Activated T-cell treated with anti-CD3 and anti-CD28 coated beads, Interleukin-2, amount 50 U/mL, for 4 hours (primary cell): Measurements from ENCODE around the gene REPS1. TPM values are rescaled to one million over a fixed set of nuclear protein-coding genes. Genes with fewer than 3 reads are reported as not detected.
"Not testable (repeated sequence)": the region's sequence is repeated elsewhere in the genome, so short reads cannot be mapped to it uniquely, and the experiment has no call there.

Experiments
- ATAC-seq, 2 donors: fragments of 200-7000 bp; cut with Tn5 transposase; one replicate each; pipeline ENCODE4 v1.10.0; 2021
- DNase-seq: peaks from one replicate; pipeline ENCODE4 v3.0.0-alpha.2; 2020
- H3K27me3 Mint-ChIP-seq: one replicate; pipeline ENCODE4 v1.8.0; 2021; ENCODE audit warnings: low read depth, mixed read lengths
- H3K36me3 Mint-ChIP-seq: one replicate; pipeline ENCODE4 v1.8.0; 2022; ENCODE audit warnings: mixed read lengths; ENCODE audit not compliant: insufficient read depth
- H3K4me1 Mint-ChIP-seq: one replicate; pipeline ENCODE4 v1.8.0; 2021; ENCODE audit warnings: low read depth, mixed read lengths
- H3K4me3 Mint-ChIP-seq: one replicate; pipeline ENCODE4 v1.8.0; 2021; ENCODE audit warnings: mild to moderate bottlenecking, moderate library complexity, mixed read lengths
- H3K9me3 Mint-ChIP-seq: one replicate; pipeline ENCODE4 v1.8.0; 2021; ENCODE audit warnings: mixed read lengths
- total RNA-seq, 3 donors: library from RNA; stranded (reverse); gene quantifications; one replicate each; pipeline ENCODE4 v1.2.1, GENCODE V29; 2021

REPS1 gene
- total RNA-seq, 3 donors from 2014 or later: 58.5 to 62.4 (median 58.6) TPM

DNA sequence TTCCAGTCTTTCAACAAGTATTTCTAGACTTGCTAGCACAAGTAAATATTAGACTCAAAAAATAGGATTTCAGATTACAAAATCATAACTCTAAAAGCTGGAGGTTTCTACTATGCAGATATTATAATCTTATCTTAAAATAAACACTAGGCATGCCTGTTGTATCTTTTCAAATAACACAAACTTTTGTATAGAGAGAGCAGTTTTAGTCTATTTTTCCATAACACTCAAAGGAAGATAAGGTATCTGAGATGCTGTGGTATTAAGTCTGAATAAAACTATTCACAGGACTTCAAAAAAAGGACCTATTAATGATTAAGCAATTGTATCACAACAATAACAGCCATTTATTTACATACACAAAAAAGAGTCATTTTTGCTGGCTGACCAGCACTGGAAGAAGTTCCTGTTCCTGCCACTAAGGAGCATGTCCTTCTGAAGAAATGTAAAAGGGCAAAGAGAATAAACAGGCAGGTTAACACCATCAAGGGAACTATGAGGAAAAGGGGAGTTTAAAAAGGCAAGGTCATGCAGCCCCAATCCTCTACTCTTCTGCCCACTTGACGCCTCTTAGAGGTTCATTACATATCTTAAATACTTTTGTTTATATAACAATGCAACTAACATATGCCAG, 39.4 kb downstream of the REPS1 start:
- Mint-ChIP-seq H3K36me3 (peaks cover 19% of the 10 kb centered on the region), H3K4me3 (no peak overlapping the region), H3K27me3 (no peaks in the 10 kb centered on the region), H3K9me3 (peaks cover 3% of the 10 kb centered on the region), H3K4me1 (peaks cover 59% of the 10 kb centered on the region)
- no peak for DNase-seq
- no peak for ATAC-seq

DNA sequence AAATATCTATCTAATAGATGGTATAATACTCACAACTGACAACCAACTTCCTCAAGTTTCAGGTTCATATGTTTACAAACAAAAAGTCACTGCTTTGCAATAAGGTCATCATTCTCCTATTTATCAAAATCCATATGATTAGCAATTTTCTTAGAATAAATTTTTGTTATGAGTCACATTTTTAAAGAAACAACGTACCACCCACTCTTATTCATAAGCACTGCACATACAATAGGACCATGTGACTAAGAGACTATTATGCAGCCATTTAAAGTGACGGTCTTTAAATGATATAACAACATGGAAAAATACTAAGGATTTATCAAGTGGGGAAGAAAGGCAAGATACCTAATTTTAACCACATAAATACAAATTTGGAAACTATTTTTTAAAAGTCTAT, 40.0 kb downstream of the REPS1 start:
- peaks cover 3% of the 10 kb centered on the region for H3K9me3 Mint-ChIP-seq
- H3K36me3 Mint-ChIP-seq: peaks cover 21% of the 10 kb centered on the region
- peak; percentile 30 to 49 for ATAC-seq
- DNase-seq: no peak
- H3K27me3 Mint-ChIP-seq: no peaks in the 10 kb centered on the region
- H3K4me3 Mint-ChIP-seq: no peak overlapping the region
- peaks cover 54% of the 10 kb centered on the region for H3K4me1 Mint-ChIP-seq

DNA sequence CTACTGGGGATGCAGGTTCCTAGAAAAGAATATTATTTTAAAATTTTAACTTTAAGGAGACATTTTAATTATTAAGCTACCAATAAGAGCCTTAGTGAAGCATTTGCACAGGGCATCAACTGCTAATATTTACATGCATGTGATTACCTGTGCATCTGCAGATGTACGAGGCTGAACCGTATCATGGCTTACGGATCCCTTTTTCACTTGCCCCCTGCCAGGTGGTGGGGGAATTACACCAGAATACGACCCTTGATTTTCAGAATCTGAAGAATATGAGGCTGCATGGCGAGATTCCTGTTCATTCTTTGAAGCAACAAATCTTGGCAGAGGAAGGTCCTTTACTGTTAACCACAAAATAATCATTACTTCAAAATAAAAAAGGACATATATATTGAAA, 42.7 kb downstream of the REPS1 start:
- Mint-ChIP-seq H3K9me3 (peaks cover 3% of the 10 kb centered on the region), H3K4me3 (no peak overlapping the region), H3K4me1 (peaks cover 45% of the 10 kb centered on the region), H3K27me3 (no peaks in the 10 kb centered on the region), H3K36me3 (peaks cover 28% of the 10 kb centered on the region)
- ATAC-seq (no peak), DNase-seq (no peak)

DNA sequence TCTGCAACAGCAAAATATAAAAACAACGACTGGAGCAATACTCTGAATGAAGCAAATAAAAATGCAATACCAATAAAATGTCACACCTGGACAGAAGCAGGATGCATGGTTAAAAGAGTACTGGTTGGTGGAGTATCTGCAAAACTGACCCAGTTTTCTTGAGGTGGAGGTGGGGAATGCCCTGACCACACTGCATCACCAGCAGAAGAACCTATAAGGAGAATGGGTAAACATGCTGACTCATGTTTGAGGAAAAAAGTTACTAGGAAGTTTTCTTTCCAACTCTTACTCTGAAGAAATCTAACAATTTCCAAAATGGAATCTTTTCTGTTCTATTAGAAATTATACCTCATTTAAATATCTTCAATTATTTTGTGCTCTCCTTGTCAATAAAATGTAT, 43.6 kb downstream of the REPS1 start:
- ATAC-seq: peak in 1 of 2 donors; percentile 56
- Mint-ChIP-seq H3K9me3 (peaks cover 3% of the 10 kb centered on the region), H3K4me1 (peaks cover 40% of the 10 kb centered on the region), H3K4me3 (no peak overlapping the region), H3K36me3 (peaks cover 37% of the 10 kb centered on the region), H3K27me3 (no peaks in the 10 kb centered on the region)
- DNase-seq: no peak

DNA sequence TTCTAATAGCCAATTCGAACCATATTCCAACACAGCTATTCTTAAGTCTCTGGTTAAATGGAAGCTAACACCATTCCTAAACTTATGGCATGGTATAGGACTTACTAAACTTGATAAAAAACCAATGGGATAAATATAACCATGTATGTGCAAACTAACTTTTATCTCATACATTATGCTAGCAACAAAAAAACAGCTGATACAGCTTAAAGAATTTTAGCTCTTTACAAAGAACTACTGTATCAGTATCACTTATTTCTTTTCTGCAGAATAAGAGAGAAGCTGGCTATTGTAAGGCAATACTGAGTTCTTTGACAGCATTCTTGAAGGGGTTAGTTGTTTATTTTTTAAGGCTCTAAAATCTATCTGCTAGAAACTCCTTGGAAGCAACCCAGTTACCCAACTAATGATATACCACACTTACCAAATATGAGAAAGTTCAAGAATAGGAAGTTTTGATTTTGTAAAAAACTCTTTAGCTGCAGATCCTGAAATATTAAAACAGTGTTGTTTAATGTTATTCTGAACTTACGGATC, 44.9 kb downstream of the REPS1 start:
- DNase-seq (no peak), ATAC-seq (no peak)
- Mint-ChIP-seq H3K4me3 (no peak overlapping the region), H3K9me3 (peaks cover 3% of the 10 kb centered on the region), H3K36me3 (peaks cover 41% of the 10 kb centered on the region), H3K4me1 (peaks cover 29% of the 10 kb centered on the region), H3K27me3 (no peaks in the 10 kb centered on the region)

DNA sequence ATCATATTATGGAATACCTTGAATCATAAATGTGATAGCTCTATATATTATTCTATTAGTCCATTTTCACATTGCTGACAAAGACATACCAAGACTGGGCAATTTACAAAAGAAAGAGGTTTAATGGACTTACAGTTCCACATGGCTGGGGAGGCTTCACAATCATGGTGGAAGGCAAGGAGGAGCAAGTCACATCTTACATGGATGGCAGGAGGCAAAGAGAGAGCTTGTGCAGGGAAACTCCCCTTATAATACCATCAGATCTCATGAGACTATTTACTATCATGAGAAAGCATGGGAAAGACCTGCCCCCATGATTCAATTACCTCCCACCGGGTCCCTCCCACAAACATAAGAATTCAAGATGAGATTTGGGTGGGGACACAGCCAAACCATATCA, 51.2 kb downstream of the REPS1 start:
- not testable (repeated sequence) for H3K27me3 Mint-ChIP-seq, DNase-seq, H3K9me3 Mint-ChIP-seq, H3K4me3 Mint-ChIP-seq, H3K4me1 Mint-ChIP-seq, ATAC-seq
- peaks cover 50% of the 10 kb centered on the region for H3K36me3 Mint-ChIP-seq

DNA sequence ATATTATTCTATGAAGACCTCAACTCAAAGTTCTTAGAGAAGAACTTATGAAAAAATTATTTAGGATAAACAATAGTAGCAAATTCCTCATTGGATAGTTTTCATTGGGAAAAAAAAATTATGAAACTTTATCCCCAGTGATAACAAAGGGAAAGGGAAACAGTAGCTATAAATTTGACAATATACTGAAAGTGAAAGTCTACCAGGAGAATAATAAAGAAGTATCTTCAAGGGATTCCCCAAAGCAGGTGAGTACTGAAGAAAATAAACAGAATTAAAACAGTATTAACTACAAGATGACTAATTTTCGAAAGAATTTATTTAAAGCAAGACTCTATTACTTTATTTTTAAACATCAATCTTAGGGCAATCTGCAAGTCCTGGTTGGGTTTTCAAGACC, 56.4 kb downstream of the REPS1 start:
- DNase-seq (no peak), ATAC-seq (no peak)
- H3K4me1 Mint-ChIP-seq: peaks cover 10% of the 10 kb centered on the region
- H3K36me3 Mint-ChIP-seq: peaks cover 27% of the 10 kb centered on the region
- no peaks in the 10 kb centered on the region for H3K27me3 Mint-ChIP-seq
- H3K9me3 Mint-ChIP-seq: no peaks in the 10 kb centered on the region
- H3K4me3 Mint-ChIP-seq: no peak overlapping the region

DNA sequence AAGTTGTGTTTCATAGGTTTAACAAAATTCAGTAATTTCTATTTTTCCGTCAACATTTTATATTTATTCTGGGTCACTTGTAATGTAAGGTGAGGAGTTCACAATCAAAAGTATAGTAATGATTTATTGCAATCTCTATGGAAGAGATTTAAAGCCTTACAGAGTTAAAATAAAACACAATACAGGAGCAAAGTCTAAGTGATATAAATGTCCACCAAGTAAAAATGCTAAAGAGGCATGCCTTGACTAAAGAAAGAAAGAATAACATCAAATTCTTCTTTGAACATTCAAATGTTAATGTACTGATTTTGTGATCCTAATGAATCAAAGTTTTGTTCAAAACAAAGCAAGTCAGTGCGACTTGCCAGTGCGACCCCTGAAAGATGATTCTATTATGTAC, 61.5 kb downstream of the REPS1 start:
- H3K4me1 Mint-ChIP-seq: peaks cover under 1% of the 10 kb centered on the region
- no peaks in the 10 kb centered on the region for H3K27me3 Mint-ChIP-seq
- no peak for DNase-seq
- peaks cover 18% of the 10 kb centered on the region for H3K36me3 Mint-ChIP-seq
- no peak overlapping the region for H3K4me3 Mint-ChIP-seq
- no peaks in the 10 kb centered on the region for H3K9me3 Mint-ChIP-seq
- ATAC-seq: no peak

DNA sequence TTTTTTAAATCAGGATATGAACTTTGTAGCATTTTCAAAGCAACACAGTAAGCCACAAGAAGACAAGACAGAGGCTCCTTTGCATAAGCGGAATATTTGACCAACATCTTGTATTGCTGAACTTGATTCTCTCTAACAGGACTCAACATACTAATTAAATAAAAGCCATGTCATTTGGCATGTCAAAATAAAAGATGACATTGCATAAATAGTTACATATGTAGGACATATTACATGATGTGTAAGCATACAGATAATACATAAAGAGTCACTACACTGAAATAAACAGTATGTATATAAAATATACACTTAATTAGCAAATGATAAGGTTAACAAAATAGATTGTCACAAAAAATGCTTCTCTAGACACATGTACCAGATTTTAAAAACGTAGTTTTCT, 62.2 kb downstream of the REPS1 start:
- H3K9me3 Mint-ChIP-seq: no peaks in the 10 kb centered on the region
- ATAC-seq: no peak
- H3K4me3 Mint-ChIP-seq: no peak overlapping the region
- H3K4me1 Mint-ChIP-seq: no peaks in the 10 kb centered on the region
- no peaks in the 10 kb centered on the region for H3K27me3 Mint-ChIP-seq
- H3K36me3 Mint-ChIP-seq: peaks cover 16% of the 10 kb centered on the region
- DNase-seq: no peak

DNA sequence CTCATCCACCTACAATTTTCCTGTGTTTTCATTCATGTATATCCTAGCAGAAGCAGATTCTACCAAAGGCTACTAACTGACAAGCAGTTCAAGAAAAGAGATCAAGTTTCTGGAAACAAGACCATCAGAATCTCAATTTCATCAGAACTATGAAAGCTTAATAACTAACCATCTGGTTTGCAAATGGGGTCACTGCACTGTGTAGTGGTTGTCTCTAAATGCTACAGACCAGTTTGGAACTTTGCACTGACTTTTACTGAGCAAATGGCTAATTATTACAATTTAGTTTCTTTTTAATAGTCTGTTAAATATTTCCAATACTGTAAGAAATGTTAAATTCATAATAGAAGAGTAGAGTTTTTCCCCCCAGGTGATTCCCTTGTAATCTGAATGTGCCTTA, 64.5 kb downstream of the REPS1 start:
- DNase-seq (no peak), ATAC-seq (no peak)
- H3K9me3 Mint-ChIP-seq: no peaks in the 10 kb centered on the region
- H3K4me1 Mint-ChIP-seq: no peaks in the 10 kb centered on the region
- H3K27me3 Mint-ChIP-seq: no peaks in the 10 kb centered on the region
- H3K36me3 Mint-ChIP-seq: peaks cover 24% of the 10 kb centered on the region
- H3K4me3 Mint-ChIP-seq: no peak overlapping the region

DNA sequence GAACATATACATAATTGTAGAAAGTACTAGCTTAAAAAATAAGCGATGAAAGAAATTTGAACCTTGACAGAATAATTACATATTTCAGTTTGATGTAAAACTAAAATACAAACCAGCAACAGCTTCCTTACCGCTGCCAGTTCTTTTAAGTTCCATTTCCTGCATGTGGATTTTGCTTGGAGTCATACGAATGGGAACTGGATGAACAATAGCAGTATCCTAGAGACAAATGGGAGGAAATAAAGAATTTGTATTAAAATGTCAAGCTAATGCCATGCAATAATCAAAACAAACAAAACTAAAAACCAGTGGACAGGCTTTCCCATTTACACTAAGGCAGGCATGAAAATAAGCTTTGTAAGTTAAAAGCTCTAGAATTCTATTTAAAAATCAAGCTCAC, 67.1 kb downstream of the REPS1 start:
- H3K4me3 Mint-ChIP-seq: no peak overlapping the region
- no peaks in the 10 kb centered on the region for H3K9me3 Mint-ChIP-seq
- DNase-seq (no peak), ATAC-seq (no peak)
- peaks cover 15% of the 10 kb centered on the region for H3K36me3 Mint-ChIP-seq
- no peaks in the 10 kb centered on the region for H3K4me1 Mint-ChIP-seq
- H3K27me3 Mint-ChIP-seq: no peaks in the 10 kb centered on the region

DNA sequence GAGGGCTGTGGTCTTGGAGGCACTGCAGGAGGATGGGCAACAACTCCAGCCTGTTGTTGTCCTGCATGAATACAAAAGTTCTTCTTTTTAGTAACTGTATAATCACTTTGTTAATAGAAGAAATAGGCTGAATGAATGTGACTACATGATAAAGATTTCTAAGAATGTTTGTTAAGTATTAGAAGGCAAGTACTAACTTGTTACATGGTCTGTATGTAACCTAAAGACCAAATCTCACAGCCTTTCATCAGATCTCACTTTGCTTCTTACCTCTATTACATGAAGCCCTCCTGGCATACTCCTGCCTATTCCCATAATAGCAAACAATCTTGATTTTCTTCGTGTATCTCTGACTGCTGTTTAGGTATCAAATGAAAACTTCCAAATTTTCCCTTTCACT, 73.4 kb downstream of the REPS1 start:
- peaks cover 39% of the 10 kb centered on the region for H3K36me3 Mint-ChIP-seq
- ATAC-seq: no peak
- DNase-seq: no peak
- H3K9me3 Mint-ChIP-seq: no peaks in the 10 kb centered on the region
- H3K4me3 Mint-ChIP-seq: no peak overlapping the region
- no peaks in the 10 kb centered on the region for H3K27me3 Mint-ChIP-seq
- no peaks in the 10 kb centered on the region for H3K4me1 Mint-ChIP-seq

DNA sequence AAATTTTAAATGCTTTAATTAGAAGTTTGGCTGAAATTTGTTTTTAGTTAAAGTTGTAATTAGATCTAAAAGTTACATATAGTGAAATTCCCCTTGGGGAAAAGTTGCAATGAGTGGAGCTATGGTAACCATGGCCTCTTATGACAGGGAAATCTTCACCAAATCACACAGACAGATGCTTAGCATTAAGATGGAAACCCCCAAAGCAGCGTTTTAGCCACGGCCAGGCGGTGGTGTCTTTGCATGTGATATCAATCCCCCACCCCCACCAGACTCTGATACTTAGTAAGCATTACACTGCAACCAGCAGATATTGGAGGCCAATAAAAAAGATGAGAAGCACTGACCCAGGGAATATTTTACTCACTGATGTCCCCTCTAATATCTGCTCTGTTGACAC, 75.7 kb downstream of the REPS1 start:
- no peak for DNase-seq
- no peaks in the 10 kb centered on the region for H3K9me3 Mint-ChIP-seq
- H3K4me1 Mint-ChIP-seq: no peaks in the 10 kb centered on the region
- H3K27me3 Mint-ChIP-seq: no peaks in the 10 kb centered on the region
- peaks cover 43% of the 10 kb centered on the region for H3K36me3 Mint-ChIP-seq
- H3K4me3 Mint-ChIP-seq: no peak overlapping the region
- ATAC-seq: no peak

DNA sequence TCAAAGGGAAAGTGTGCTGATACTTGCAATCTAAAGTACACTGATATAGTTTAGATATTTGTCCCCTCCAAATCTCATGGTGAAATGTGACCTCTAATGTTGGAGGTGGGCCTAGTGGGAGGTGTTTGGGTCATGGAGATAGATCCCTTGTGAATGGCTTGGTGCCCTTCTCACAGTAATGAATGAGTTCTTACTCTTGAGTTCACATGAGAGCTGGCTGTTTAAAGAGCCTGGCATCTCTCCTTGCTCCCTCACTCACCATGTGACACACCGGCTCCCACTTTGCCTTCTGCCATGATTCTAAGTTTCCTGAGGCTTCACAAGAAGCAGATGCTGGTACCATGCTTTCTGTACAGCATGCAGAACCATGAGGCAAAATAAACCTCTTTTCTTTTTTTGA, 78.1 kb downstream of the REPS1 start:
- peaks cover 59% of the 10 kb centered on the region for H3K36me3 Mint-ChIP-seq

DNA sequence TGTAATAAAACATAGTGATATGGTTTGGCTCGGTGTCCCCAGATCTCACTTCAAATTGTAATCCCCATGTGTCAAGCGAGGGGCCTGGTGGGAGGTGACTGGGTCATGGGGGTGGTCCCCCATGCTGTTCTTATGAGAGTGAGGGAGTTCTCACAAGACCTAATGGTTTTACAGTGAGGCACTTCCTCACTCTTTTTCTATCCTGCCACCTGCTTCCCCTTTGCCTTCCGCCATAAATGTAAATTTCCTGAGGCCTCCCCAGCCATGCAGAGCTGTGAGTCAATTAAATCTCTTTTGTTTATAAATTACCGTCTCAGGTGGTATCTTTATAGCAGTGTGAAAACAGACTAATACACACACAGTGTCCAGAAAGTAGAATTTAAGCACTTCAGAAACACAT, 78.5 kb downstream of the REPS1 start:
- H3K36me3 Mint-ChIP-seq: peaks cover 60% of the 10 kb centered on the region
- H3K4me3 Mint-ChIP-seq: no peak overlapping the region
- H3K4me1 Mint-ChIP-seq: no peaks in the 10 kb centered on the region
- no peak for DNase-seq
- H3K27me3 Mint-ChIP-seq: no peaks in the 10 kb centered on the region
- no peak for ATAC-seq
- no peaks in the 10 kb centered on the region for H3K9me3 Mint-ChIP-seq

More for the DNA sequence above, 78.1 kb downstream of the REPS1 start:
- no peak for ATAC-seq
- no peaks in the 10 kb centered on the region for H3K4me1 Mint-ChIP-seq
- H3K27me3 Mint-ChIP-seq: no peaks in the 10 kb centered on the region
- DNase-seq: no peak
- H3K4me3 Mint-ChIP-seq: no peak overlapping the region
- no peaks in the 10 kb centered on the region for H3K9me3 Mint-ChIP-seq
